NCI-H2227 (cell line): ENCODE data around the gene SUMO3.

Experiments used
- DNase-seq: peaks from one replicate; lab custom pipeline; 2025; ENCODE audit not compliant: unreplicated experiment; lab: John Stamatoyannopoulos, UW

SUMO3 gene

DNA sequence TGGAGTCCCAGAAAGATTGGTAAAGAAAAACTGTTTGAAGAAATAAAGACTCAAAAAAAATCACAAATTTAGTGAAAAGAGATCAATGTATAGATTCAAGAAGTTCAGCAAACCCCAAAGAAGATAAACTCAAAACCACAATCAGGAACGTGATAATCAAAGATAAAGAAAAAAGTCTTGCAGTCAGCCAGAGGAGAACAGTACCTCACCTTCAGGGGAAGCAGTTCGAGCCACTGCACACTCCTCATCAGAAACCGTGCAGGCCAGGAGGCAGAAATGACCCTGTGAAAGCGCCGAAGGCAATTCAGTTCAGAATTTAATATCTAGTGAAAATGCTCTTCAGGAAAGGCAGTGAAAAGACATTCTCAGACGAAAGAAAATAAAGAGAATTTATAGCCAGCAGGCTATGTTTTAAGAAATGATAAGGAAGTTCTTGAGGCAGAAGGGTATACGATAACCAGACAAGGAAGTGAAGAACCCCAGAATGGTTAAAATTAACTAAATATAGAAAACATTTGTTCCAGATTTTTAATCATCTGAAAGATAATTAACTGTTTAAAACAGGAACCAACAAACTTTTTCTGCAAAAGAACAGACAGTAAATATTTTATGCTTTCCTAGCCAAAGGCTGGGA is 13.5 kb upstream of the SUMO3 start:
- no peak for DNase-seq

GRCh38 chr21:44829507-44830092 is 11.7 kb upstream of the SUMO3 start:
- no peak for DNase-seq

DNA sequence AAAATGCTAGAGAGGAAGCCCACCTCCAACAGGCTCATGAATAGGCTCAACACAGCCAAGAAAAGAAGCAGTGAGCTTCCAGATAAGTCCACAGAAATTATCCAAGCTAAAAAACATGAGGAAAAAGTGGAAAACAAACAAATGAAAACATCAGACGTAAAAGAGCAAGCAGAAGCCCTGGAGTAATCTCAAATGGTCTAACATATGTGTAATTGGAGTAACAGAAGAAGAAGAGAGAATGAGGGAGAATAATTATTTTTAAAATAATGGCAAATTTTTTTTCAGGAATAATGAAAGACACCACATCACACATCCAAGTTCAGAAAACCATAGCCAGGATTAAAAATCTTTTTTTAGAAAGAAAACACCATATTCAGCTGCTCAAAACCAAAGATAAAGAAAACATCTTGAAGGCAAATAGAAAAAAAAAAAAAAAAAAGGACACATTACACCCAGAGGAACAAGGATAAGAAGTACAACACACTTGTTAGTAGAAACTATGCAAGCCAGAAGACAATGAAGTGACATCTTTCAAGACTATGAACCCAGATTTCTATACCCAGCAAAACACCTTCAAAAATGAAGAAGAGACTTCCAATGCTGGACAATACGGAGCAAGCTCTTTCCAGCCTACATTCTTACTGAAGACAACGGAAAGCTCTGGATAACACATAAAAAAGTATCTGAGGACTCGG is 10.6 kb upstream of the SUMO3 start:
- no peak for DNase-seq

DNA sequence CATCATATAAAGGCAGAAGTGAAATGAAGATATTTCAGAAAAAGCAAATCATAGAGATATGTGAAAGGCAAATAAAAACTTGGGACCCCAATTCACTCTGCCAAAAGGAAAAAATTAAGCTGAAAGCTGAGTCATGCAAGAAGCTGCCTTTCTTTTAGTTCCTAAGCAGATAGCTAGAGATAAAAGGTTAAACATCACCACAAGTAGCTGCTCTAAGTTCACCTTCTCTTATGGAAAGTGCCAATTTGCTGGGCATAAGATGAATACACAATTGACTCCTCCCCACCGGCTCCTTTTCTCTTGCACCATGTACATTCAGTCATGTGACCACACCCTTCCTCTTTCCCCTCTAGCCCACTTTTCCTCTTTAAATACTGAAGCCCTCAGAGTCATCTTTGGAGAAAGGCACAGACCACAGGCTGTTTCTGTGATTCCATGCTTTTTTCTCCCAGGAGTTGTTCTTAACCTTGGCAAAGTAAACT is 5.4 kb upstream of the SUMO3 start:
- DNase-seq: no peak

- DNase-seq: no peak
Measured at GRCh38 chr21:44822484-44823178, 4.8 kb upstream of the SUMO3 start.

- DNase-seq: no peak
Measured at GRCh38 chr21:44820851-44821250, 3.0 kb upstream of the SUMO3 start.

DNA sequence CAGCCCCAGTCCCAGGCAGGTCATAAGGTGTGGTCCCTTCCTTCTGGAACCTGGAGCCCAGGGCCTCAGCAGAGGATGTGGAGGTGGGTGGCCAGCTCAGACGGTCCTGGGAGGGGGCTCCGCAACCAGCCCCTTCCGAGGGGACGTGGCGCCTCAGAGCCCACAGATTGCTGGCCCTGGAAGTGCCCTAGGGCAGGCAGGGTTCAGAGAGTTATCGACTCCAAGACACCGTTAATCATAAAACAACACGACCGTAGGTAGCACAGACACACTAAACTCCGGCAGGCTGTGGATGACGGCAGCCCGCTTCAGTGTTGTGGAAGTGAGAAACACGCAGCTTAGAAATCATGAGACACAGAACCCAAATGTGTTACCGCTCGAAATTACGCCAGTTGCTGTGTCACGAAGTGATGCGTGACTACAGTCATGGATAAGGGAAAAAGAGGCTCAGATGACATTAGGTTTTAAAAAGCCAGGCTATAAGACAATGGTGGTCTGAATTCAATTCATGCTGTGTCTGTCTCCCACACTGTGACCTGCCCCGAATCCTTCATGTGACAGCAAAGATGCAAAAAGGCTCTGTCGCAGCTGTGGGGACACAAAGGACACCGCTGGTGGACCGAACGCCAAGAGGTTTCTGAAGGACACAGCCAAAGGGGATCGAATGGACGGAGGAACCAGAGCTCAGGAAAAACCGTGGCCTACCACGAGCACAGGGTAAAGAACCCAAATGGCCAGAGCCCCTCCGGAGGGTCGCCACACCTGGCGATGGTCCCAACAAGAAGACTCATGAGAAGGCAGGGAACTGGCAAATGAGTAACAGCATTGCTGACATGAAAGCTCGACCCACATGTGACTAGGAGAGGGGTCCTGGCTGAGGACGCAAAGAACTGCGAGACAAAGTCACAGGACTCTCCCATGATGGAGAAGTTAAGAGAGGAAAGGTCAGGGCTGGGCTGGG is 1.7 kb upstream of the SUMO3 start:
- DNase-seq: no peak

- no peak for DNase-seq
Measured at GRCh38 chr21:44818640-44819011, 764 bp upstream of the SUMO3 start.

- DNase-seq: peak; percentile 93
Measured at GRCh38 chr21:44817506-44817880, 369 bp downstream of the SUMO3 start.

DNA sequence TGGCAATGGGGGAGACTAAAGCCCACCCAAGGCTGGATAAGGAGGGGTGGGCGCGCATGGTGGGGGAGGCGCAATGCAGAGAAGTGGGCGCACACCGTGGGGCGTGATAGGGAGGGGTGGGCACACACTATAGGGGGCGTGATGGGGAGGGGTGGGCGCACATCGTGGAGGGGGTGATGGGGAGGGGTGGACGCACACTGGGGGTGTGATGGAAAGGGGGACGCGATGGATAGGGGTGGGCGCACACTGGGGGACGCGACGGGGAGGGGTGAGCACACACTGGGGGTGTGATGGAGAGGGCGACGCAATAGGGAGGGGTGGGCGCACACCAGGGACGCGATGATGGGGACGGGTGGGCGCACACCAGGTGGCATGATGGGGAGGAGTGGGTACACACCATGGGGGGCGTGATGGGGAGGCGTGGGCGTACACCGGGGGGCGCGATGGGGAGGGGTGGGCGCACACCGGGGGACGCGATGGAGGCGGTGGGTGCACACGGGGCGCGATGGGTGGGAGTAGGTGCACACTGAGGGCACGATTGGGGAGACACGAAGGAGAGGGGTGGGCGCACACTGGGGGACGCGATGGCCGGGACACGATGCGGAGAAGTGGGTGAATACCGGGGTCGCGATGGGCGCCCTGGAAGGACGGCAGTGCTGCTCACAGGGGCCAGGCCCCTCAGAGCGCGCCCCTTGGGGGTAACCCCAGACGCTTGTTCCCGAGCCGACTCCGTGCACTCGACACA is 929 bp downstream of the SUMO3 start:
- no peak for DNase-seq

DNA sequence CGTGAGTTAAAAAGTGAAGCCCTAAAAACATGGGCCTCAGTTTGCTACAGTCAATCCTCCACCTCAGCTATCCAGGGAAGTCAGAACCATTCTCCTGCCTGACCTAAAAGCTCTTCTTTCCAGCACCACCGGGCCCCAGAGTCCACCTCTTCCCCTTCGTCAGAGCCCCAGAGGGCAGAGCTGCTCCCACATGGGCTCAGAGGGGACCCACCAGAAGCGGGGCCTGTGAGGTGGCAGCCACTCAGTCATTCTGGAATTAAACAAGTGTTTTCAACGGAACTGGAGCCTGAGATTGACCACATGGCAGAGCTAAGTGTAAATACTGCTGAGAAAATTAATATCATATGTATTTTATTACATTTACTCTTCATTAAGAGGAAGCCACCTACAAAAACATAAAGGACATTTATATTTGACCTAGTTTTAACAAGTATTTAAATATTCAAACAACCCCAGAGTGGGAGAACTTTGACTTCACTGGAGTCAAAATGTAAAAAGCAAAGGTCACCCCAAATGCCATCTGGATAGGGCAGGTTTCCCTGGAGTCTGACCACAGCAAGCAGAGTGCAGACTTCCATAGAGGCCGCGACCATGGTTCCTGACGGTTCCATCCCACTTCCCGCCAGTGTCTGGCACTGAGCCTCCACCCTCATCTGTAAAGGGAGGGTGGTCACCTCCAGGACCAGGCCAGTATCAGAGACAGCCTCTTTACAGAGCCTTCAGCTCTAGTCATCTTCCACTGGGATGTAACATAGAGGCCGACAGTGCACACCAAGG is 1.8 kb downstream of the SUMO3 start:
- no peak for DNase-seq

- no peak for DNase-seq
Measured at GRCh38 chr21:44815225-44815624, 2.6 kb downstream of the SUMO3 start.

DNA sequence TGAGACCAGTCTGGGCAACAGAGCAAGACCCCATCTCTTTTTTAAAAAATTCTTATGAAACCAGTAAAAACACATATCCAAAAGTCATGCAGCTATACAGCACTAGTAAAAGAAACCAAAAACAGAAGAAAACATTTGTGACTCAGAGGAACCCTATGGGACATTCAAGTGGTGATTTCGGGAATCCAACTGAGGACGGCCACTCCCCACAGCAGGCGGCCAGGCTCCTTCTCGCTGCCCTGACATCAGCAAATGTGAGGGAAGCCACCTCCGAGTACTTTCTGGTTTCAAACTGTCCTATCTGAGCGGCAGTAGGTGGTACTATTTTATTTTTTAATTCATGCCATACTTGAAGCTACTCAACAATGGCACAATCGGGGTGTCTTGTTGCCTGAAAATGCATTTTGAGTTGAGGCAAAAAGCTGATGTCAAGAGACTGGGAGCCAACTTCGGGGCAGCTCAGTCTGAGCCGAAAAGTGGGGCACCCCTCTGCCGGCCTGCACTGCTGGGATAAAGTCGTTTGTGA is 3.3 kb downstream of the SUMO3 start:
- no peak for DNase-seq

GRCh38 chr21:44813727-44814126 is 4.1 kb downstream of the SUMO3 start:
- no peak for DNase-seq

DNA sequence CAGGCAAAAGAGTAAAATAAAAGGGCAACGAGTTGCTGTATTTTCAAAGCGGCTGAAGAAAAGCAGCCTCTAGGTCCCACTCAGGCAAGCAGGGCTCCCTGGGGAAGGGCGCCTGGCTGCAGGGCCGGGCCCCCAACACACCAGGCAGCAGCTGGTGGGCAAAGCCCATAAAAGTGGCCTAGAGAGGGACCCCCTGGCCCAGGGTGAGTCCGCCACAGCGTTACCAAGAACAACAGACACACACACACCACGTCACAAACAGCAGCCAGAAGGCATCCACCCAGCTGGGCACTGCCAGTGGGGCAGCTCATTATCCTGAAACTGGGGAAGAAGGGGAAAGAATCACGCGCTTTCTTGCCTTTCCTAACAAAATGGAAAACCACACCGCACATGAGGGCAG is 4.7 kb downstream of the SUMO3 start:
- no peak for DNase-seq

- DNase-seq: no peak
Measured at GRCh38 chr21:44812640-44813039, 5.2 kb downstream of the SUMO3 start.

- DNase-seq: no peak
Measured at GRCh38 chr21:44810779-44811178, 7.1 kb downstream of the SUMO3 start.

DNA sequence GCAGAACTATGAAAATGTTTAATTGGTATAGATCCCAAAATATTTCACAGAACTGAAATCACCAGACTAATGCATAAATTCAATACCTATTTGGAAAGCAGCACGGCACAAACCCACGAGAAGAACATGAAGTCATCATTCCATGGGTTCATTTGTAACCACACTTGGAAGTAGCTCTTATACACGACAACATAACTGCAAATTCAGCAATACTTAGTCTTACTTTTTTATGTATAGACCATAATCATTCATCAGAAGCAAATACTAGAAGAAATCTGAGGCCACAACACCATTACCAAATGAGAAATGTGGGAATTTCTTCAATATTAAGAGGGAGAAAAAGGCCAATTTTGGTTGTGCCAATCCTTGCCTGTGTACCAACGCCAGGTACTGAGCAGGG is 12.0 kb downstream of the SUMO3 start:
- DNase-seq: no peak

DNA sequence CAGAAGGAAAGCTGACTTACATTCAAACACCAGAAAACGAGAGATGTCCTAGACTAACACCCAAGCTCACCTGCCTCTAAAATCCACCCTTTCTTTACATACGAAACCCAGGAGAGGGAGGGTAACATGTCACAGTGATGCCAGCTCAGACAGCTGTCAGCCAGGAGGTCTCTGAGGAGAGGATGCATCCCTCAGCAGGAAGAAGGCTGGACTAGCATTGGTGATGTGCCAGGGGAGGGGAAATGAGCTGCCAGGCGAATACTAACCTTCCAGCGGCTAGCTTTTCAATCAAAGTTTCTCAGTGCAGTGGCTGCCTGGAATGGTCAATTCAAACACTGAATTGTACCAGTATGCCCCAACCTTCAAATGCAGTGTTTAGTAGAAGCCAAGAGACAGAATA is 12.6 kb downstream of the SUMO3 start:
- no peak for DNase-seq
